GM19023 (cell line): Measurements from ENCODE around the gene PLLP.
"Not testable (repeated sequence)": the region's sequence is repeated elsewhere in the genome, so short reads cannot be mapped to it uniquely, and the experiment has no call there.

Source experiments
- ATAC-seq: cut with Tn5 transposase; IDR thresholded peaks from one replicate; pipeline ENCODE4 v1.9.1; 2021; ENCODE audit warnings: mild to moderate bottlenecking, moderate library complexity; ENCODE audit not compliant: unreplicated experiment

The PLLP gene

DNA sequence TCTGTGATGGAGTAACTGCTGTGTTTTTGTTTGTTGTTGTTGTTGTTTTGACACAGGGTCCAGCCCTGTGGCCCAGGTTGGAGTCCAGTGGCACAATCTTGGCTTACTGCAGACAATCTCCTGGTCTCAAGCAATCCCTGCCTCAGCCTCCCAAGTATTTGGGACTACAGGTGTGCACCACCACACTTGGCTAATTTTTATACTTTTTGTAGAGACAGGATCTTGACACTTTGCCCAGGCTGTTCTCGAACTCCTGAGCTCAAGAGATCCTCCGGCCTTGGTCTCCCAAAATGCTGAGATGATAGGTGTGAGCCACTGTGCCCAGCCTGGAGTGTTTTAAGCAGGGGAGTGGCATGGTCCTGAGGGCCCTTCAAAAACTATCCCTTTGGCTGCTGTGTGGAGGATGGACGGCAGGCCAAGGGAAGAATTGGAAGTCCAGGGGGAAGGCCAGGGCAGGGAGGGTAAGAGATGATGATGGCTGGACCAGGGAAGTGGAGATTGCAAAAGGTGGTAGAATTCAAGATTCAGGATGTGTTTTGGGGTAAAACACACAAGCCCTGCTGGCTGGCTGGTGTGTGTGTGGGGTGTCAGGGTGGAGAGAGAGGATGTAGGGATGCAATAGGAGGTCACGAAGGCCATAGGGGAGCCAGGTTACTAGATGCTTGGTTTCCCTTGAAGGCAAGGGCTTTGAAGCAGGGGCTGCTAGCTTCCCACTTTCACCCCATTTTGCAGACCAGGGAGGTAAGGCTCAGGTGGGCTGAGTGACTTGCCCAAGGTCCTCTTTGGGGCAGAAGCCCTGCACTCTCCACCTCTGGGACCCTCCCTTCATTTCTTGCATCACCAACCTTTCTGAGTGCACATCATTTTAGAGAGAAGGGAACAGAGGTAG, 18.8 kb upstream of the PLLP start:
- ATAC-seq = no peak

- no peak for ATAC-seq
Observed at GRCh38 chr16:57301126-57301817, 16.8 kb upstream of the PLLP start.

- ATAC-seq = peak; percentile 78
Observed at GRCh38 chr16:57300387-57301125, 16.1 kb upstream of the PLLP start.

- ATAC-seq = peak; percentile 55
Observed at GRCh38 chr16:57299719-57300386, 15.4 kb upstream of the PLLP start.

DNA sequence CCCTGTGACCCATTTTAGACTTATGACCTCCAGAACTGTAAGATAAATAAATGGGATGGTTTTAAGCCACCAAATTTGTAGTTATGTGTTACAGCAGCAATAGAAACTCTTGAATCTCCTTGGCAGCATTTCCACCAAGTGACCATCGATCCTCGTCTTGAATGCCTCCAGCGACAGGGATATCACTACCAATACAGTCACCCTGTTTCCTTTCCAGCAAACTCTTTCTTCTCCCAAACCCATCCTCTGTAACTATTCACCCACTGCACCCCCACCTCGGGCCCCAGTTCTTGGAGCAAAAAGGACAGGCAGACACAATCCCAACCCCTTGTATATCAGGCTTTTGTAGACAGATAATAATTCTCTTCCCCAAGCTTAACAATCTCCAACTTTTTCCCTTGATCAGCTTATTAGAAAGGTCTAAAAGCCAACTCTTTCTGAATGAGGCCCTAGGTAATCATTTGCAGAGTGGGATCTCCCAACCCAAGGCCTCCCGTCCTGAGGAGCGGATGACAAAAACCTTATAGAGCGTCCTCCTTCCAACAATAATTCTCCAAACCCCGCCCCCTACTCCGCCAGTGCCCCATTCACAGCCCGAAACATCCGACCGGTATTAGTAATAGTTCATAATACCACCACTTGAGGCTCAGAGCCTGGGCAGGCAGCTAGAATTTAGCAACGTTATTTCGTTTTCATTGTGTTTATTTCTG, 14.7 kb upstream of the PLLP start:
- peak; percentile 21 for ATAC-seq

DNA sequence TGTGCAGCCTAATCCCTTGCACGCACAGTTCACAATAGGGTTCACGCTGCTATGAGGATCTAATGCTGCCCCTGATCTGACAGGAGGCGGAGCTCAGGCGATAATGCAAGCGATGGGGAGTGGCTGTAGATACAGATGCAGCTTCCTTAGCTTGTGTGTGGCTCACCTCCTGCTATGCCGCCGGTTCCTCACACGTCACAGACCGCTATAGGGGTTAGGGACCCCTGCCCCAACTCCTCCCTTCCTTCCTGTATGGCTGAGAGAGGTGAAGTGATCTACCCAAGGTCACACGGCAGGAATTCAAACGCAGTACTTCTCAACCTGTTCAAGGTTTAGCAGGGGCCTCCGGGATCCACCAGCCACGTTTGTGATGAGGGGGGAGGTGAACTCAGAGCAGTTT, 13.4 kb upstream of the PLLP start:
- no peak for ATAC-seq

GRCh38 chr16:57289391-57290257, 5.2 kb upstream of the PLLP start:
- no peak for ATAC-seq

GRCh38 chr16:57285379-57285778, 907 bp upstream of the PLLP start:
- ATAC-seq = no peak

DNA sequence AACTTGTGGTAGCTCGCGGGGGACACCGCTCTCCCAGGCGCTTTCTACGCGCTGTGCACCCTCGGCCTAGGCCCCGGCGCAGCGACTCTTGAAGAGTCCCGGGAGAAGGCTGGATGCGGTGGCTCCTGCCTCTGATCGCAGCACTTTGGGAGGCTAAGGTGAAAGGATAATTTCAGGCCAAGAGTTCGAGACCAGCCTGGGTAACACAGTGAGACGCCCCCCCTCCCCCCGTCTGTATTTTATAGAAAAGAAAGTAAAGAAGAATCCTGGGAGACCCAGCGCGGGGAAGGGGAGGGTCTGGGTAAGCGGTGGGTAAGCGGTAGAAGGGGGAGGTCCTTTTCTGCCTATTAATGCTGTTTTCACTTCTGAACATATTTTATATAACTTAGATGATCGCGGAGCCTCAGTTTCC, 486 bp upstream of the PLLP start:
- ATAC-seq = no peak

GRCh38 chr16:57283959-57284208, 588 bp downstream of the PLLP start:
- ATAC-seq = no peak

- no peak for ATAC-seq
Observed at GRCh38 chr16:57283214-57283958, 1.1 kb downstream of the PLLP start.

DNA sequence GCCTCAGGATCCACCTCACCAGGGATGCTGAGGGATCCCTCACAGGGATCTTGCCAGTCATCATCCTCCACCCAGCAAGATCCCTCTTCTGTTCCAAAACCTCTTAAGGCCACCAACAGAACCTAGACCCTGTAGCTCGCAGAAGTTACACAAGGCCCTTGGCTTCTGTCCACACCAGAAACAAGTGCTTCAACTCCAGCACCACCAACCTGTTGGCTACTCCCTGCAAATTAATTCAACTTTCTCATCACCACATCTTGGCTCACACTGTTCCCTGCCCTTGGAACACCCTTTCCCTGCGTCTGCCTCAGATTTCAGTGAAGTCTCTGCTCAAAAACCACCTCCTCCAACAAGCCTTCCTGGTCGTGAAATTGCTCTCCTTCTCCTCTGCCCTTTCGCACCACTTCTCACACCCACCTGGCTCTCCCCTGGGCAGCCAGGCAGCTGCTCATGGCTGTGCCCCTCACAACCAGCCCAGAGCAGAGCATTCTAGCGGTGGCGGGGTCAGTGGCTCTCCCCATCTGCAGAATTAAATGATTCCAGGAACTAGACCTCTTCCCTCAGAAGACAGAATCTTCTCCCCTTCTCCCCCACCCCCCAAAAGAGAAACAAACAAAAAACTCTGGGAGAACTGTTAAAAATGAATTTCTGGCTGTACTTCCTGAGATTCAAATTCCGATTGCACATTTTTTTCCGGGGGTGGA, 1.8 kb downstream of the PLLP start:
- ATAC-seq = no peak

- ATAC-seq = no peak
Observed at GRCh38 chr16:57281791-57282190, 2.7 kb downstream of the PLLP start.

DNA sequence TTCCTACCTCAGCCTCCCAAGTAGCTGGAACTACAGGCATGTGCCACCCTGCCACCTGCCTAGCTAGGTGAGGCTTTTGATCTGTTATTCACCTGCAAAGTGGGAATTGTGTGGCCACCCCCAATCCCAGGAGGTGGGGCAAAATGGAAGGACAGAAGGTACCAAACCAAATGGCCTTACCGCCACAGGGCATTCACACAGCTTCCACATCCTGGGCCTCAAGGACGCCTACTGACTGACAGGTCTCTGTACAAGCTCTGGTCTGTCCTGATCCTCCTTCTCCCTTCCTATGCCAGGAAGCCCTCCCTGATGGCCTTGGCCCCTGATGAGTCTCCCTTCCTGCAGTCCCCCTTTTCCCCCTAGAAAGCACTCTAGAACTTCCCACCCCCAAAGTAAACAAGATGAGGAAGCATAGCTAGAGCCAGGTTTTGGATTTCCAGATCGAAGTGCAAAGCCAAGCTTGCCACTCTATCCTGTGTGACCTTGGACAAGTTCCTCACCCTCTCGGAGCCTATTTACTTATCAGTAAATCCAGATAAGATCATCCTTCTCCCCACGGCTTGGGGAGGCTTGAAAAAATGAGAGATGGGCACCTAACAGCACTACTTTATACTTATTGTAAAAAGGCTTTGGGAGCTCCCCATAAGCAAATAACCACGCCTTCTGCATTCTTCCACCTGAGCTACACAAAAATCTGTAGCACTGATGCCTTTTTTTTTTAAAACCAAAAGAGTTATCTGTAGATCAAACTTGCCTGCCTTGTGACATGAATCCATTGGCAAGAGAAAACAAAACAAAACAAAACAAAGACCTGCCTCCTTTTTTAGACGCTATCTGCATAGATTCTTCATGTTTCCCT, 4.5 kb downstream of the PLLP start:
- no peak for ATAC-seq

- no peak for ATAC-seq
Observed at GRCh38 chr16:57278494-57278893, 6.0 kb downstream of the PLLP start.

GRCh38 chr16:57277586-57277985, 6.9 kb downstream of the PLLP start:
- no peak for ATAC-seq

DNA sequence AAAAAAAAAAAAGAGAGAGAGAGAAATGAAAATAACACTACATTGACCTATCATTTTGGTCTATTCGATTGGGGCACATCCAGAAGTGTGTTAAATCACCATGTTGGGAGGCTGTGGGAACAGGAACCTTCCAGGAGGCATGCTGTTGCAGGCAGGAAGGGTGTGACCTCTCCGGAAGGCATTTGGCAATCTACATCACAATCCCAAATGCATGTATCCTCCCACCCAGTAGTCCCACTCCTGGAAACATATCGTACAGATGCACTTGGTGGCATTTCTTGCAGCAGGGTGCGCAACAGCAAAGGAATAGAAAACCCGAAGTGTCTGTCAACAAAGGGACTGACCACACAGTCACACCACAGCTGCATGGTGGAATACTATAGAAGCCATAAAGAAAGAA, 7.9 kb downstream of the PLLP start:
- ATAC-seq = no peak

DNA sequence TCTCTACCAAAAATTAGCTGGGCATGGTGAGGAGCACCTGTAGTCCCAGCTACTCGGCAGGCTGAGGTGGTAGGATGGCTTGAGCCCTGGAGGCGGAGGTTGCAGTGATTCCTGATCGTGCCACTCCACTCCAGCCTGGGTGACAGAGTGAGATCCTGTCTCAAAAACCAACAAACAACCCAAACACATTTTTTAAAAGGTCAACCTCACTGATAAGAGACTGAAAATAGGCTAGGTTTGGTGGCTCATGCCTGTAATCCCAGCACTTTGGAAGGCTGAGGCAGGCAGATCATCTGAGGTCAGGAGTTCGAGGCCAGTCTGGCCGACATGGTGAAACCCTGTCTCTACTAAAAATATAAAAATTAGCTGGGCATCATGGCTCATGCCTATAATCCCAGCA, 8.5 kb downstream of the PLLP start:
- ATAC-seq = not testable (repeated sequence)
